PC-3 (cell line): Measurements from ENCODE around the gene PVR. TPM values are rescaled to one million over a fixed set of nuclear protein-coding genes. Genes with fewer than 3 reads are reported as not detected.

Experiments used
- ATAC-seq: fragments of 200-7000 bp; cut with Tn5 transposase; 2 replicates; pipeline ENCODE4 v1.9.1; 2020; ENCODE audit warnings: mild to moderate bottlenecking, moderate library complexity
- BruUV-seq: library from RNA; stranded (reverse); fragments of 400-500 nt; replicated peaks from 2 replicates; lab custom pipeline; 2021; lab: Mats Ljungman, UMichigan
- CTCF ChIA-PET: fragments of 300-600 bp; sonication (Branson Sonifier 250); formaldehyde crosslinking; loops from one replicate; lab custom pipeline; 2022; ENCODE audit warnings: antibody characterized with exemption; lab: Charles Lee
- POLR2A ChIA-PET: fragments of 300-600 bp; sonication (Branson Sonifier 250); formaldehyde crosslinking; loops from one replicate; lab custom pipeline; 2022; ENCODE audit warnings: antibody characterized with exemption; ENCODE audit not compliant: unreplicated experiment; lab: Charles Lee
- DNase-seq: peaks from one replicate; pipeline ENCODE4 v3.0.0-alpha.2; 2015
- H2AFZ ChIP-seq: fragments of 300-600 bp; sonication (generic); 2 replicates; pipeline ENCODE4 v1.6.0; 2016; ENCODE audit warnings: antibody characterized with exemption, low read length
- H3F3A ChIP-seq: fragments of 300-600 bp; sonication (generic); one replicate; pipeline ENCODE4 v1.6.0; 2017; ENCODE audit warnings: antibody characterized with exemption, low read length, control low read depth, mild to moderate bottlenecking; ENCODE audit not compliant: unreplicated experiment
- H3K27ac ChIP-seq: fragments of 300-600 bp; sonication (generic); 2 replicates; pipeline ENCODE4 v1.5.1; 2016; ENCODE audit warnings: mild to moderate bottlenecking, low read length
- H3K27me3 ChIP-seq: fragments of 300-600 bp; sonication (generic); 2 replicates; pipeline ENCODE4 v1.6.1; 2016; ENCODE audit warnings: low read length, mixed read lengths
- H3K36me3 ChIP-seq: fragments of 300-600 bp; sonication (generic); 2 replicates; pipeline ENCODE4 v1.6.1; 2016; ENCODE audit warnings: low read depth, mixed run types, low read length, mixed read lengths
- H3K4me1 ChIP-seq: fragments of 300-600 bp; sonication (generic); 2 replicates; pipeline ENCODE4 v1.5.1; 2016; ENCODE audit warnings: low read length; ENCODE audit not compliant: insufficient read depth
- H3K4me2 ChIP-seq: fragments of 300-600 bp; sonication (generic); 2 replicates; pipeline ENCODE4 v1.6.0; 2016; ENCODE audit warnings: low read length
- H3K4me3 ChIP-seq: fragments of 300-600 bp; sonication (generic); 2 replicates; pipeline ENCODE4 v1.5.1; 2016; ENCODE audit warnings: mild to moderate bottlenecking, low read length, mixed read lengths
- H3K79me2 ChIP-seq: fragments of 300-600 bp; sonication (generic); 2 replicates; pipeline ENCODE4 v1.6.1; 2017; ENCODE audit warnings: low read length, mixed read lengths
- H3K9ac ChIP-seq: fragments of 300-600 bp; sonication (generic); 2 replicates; pipeline ENCODE4 v1.6.0; 2016; ENCODE audit warnings: mild to moderate bottlenecking, low read length
- H3K9me2 ChIP-seq: fragments of 300-600 bp; sonication (generic); replicated peaks from 2 replicates; pipeline ENCODE4 v1.6.1; 2016; ENCODE audit warnings: mixed run types, low read length, mixed read lengths
- H3K9me3 ChIP-seq: fragments of 300-600 bp; sonication (generic); 2 replicates; pipeline ENCODE4 v1.6.1; 2016; ENCODE audit warnings: low read length, mixed read lengths
- H4K20me1 ChIP-seq: fragments of 300-600 bp; sonication (generic); 2 replicates; pipeline ENCODE4 v1.6.1; 2016; ENCODE audit warnings: low read length, mixed read lengths
- CTCF ChIP-seq: fragments of 300-600 bp; sonication (generic); conservative IDR thresholded peaks from 2 replicates; pipeline ENCODE4 v1.5.1; 2017; ENCODE audit warnings: antibody characterized with exemption, low read depth, mild to moderate bottlenecking, low read length
- EZH2 ChIP-seq: fragments of 300-600 bp; sonication (generic); IDR thresholded peaks from one replicate; pipeline ENCODE4 v1.6.1; 2017; ENCODE audit warnings: antibody characterized with exemption, mild to moderate bottlenecking, low read length; ENCODE audit not compliant: unreplicated experiment
- EZH2phosphoT487 ChIP-seq: fragments of 300-600 bp; sonication (generic); IDR thresholded peaks from 2 replicates; pipeline ENCODE4 v1.6.1; 2018; ENCODE audit warnings: mild to moderate bottlenecking, antibody characterized with exemption, low read length, borderline replicate concordance
- intact Hi-C: fragments of 100-400 bp; cut with micrococcal nuclease; formaldehyde crosslinking; loops from 2 replicates; pipeline ENCODE4 v1.9.0; 2023
- total RNA-seq: library from RNA; depleted of rRNA; stranded (reverse); fragments of >200 nt; gene quantifications from 2 replicates; pipeline ENCODE4 v1.2.3, GENCODE V29; 2014

Gene PVR
- total RNA-seq, 1 experiment from 2014 or later = 75.3 TPM

- no peaks in the 10 kb centered on the region for H3K27me3 ChIP-seq
- intact Hi-C loops = no loop called here
- no peaks in the 10 kb centered on the region for H3K79me2 ChIP-seq
- no peak overlapping the region for H3K4me3 ChIP-seq
- H3K9ac ChIP-seq = no peak overlapping the region
- no TSS peak for BruUV-seq
- ChIA-PET CTCF (no interaction called here), POLR2A (no interaction called here)
- no peak overlapping the region for H3K27ac ChIP-seq
- no peak overlapping the region for H2AFZ ChIP-seq
- DNase-seq (no peak), ATAC-seq (no peak)
- no peaks in the 10 kb centered on the region for H3K9me2 ChIP-seq
- H3K4me1 ChIP-seq = 0 out of 2 replicates have a peak, but pooled peaks cover 3% of the 10 kb centered on the region
- no peak for TF ChIP-seq EZH2phosphoT487
- TF ChIP-seq CTCF = no peak
- TF ChIP-seq EZH2 = no peak
- H3F3A ChIP-seq = no peaks in the 10 kb centered on the region
- H4K20me1 ChIP-seq = no peaks in the 10 kb centered on the region
- peaks cover 65% of the 10 kb centered on the region for H3K36me3 ChIP-seq
- H3K4me2 ChIP-seq = no peak overlapping the region
- no peaks in the 10 kb centered on the region for H3K9me3 ChIP-seq
Observed at GRCh38 chr19:44658069-44658733, 14.5 kb downstream of the PVR start.

GRCh38 chr19:44660081-44660480 is 16.4 kb downstream of the PVR start:
- CTCF ChIA-PET = interaction anchor here (0.6 kb wide), 1 partner anchor 83 kb away, joined by 12 read pairs; no protein-coding TSS in a partner anchor
- Histone ChIP-seq H3K27me3 (no peaks in the 10 kb centered on the region), H3K4me1 (0 out of 2 replicates have a peak, but pooled peaks cover 3% of the 10 kb centered on the region), H2AFZ (no peak overlapping the region), H3K9me2 (no peaks in the 10 kb centered on the region), H3K4me2 (no peak overlapping the region), H3K27ac (no peak overlapping the region), H3K79me2 (no peaks in the 10 kb centered on the region), H3K9me3 (no peaks in the 10 kb centered on the region), H3K4me3 (no peak overlapping the region), H3F3A (no peaks in the 10 kb centered on the region), H3K9ac (no peak overlapping the region), H4K20me1 (no peaks in the 10 kb centered on the region), H3K36me3 (peaks cover 57% of the 10 kb centered on the region)
- intact Hi-C loops = no loop called here
- ATAC-seq (peak; percentile 63), DNase-seq (peak; percentile 45)
- BruUV-seq = no TSS peak
- POLR2A ChIA-PET = interaction anchor here (0.6 kb wide), 1 partner anchor 52 kb away, joined by 15 read pairs; no protein-coding TSS in a partner anchor
- TF ChIP-seq EZH2 (no peak), CTCF (no peak)

GRCh38 chr19:44661205-44661604 is 17.5 kb downstream of the PVR start:
- Histone ChIP-seq H3K4me1 (0 out of 2 replicates have a peak, but pooled peaks cover 3% of the 10 kb centered on the region), H3K9me2 (no peaks in the 10 kb centered on the region), H3K27ac (no peak overlapping the region), H3K36me3 (peaks cover 52% of the 10 kb centered on the region), H2AFZ (no peak overlapping the region), H3K9ac (no peak overlapping the region), H3K79me2 (no peaks in the 10 kb centered on the region), H4K20me1 (no peaks in the 10 kb centered on the region), H3K27me3 (no peaks in the 10 kb centered on the region), H3K4me2 (no peak overlapping the region), H3K4me3 (no peak overlapping the region), H3K9me3 (no peaks in the 10 kb centered on the region), H3F3A (no peaks in the 10 kb centered on the region)
- no TSS peak for BruUV-seq
- ATAC-seq = no peak
- intact Hi-C loops = no loop called here
- no peak for DNase-seq
- POLR2A ChIA-PET = interaction anchor here (0.7 kb wide), 1 partner anchor 73 kb away, joined by 6 read pairs; no protein-coding TSS in a partner anchor
- TF ChIP-seq CTCF (no peak), EZH2phosphoT487 (no peak)
- CTCF ChIA-PET = no interaction called here
